Activated CD8-positive, alpha-beta memory T cell treated with anti-CD3 and anti-CD28 coated beads, Interleukin-2, amount 50 U/mL, for 24 hours (primary cell): Measurements from ENCODE around the gene NLGN4Y.
"Not testable (repeated sequence)": the region's sequence is repeated elsewhere in the genome, so short reads cannot be mapped to it uniquely, and the experiment has no call there.

Source experiments
- DNase-seq: peaks from one replicate; pipeline ENCODE4 v3.0.0-alpha.2; 2020; ENCODE audit errors: extremely low read depth

Gene NLGN4Y

DNA sequence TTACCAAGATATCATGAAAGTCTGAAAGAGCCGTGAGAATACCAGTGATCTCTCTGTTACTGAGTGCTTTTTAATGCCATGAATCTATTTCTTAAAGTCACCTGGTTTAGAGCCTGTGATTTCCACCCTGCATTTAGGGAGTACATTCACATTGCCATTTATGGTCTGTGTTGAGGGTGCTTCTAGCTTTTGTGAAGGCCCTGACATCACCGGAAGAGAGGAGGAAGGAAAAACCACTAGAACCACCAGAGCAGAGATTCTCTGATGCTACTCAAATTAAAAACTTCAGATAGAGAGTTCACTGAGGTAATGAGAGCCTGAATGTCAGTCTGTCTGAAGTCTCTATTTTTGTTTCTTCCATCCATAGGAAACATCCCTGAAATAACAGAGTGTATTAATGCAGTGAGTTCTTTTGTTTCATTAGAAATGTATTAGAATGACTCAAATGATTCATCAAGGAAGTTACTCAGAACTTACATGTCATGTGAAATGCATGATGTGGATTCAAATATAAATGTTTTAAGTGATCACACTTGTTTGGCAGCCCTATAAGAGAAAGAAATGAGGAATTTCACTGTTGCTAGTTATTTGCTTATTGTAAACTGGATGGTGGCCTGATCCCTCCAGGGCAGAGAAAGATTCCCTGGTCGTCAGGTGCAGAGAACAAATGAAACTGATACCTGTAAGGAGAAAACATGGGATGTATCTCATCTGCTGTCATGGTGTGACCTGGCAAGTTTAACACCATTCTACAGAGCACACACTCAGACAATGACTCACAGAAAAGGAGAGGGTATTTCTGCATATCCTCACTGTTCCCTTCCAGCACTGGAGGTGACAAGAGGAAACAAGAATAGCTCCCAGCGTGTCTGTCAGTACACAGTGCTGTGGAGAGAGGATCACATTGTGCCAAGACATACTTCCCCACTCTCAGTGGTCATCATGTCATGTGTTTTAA is 310.1 kb downstream of the NLGN4Y start:
- DNase-seq = no peak

- DNase-seq = no peak
These were observed 313.1 kb downstream of the NLGN4Y start for GRCh38 chrY:14837466-14837865.

DNA sequence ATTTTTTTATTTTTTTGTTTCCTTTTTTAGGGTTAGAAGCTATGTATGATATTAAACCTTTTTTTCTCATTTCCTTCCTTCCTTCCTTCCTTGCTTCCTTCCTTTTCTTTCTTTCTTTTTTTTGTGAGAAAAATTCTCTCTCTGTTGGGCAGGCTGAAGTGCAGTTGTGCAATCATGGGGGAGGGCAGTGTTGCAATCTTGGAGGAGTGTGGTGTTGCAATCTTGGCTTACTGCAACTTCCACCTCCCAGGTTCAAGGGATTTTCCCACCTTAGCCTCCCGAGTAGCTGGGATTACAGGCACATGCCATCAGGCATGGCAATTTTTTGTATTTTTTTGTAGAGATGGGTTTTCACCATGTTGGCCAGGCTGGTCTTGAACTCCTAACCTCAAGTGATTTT is 326.4 kb downstream of the NLGN4Y start:
- no peak for DNase-seq

DNA sequence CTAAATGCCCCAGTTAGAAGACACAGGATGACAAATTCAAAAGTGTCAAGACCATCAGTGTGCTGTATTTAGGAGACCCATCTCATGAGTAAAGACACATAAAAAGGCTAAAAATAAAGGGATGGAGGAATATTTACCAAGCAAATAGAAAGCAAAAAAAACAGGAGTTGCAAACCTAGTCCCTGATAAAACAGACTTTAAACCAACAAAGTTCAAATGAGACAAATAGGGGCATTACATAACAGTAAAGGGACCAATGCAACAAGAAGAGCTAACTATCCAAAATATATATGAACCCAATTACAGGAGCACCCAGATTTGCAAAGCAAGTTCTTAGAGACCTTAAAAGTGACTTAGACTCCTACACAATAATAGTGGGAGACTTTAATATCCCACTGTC is 336.1 kb downstream of the NLGN4Y start:
- DNase-seq = no peak

GRCh38 chrY:14861033-14861432 is 336.7 kb downstream of the NLGN4Y start:
- not testable (repeated sequence) for DNase-seq

DNA sequence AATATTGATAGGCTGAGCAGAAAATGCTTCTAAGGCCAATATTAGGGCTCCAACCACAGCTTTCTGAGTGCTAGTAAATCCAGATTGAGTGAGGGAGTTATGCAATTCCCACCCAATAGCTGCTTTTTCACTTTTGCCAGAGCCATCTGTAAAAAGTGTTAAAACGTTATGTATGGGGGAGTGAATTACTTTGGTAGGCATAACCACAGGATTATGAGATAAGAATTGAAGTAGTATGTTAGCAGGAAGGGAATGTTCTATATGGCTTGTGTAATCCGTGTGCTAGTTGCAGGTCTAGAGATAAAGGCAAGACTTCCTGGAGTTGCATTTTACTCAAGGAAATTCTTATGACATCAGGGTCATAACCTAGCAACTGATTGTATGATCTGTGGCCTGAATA is 347.6 kb downstream of the NLGN4Y start:
- no peak for DNase-seq
